ENCODE data around the gene ATP13A5.

The ATP13A5 gene, protein sequence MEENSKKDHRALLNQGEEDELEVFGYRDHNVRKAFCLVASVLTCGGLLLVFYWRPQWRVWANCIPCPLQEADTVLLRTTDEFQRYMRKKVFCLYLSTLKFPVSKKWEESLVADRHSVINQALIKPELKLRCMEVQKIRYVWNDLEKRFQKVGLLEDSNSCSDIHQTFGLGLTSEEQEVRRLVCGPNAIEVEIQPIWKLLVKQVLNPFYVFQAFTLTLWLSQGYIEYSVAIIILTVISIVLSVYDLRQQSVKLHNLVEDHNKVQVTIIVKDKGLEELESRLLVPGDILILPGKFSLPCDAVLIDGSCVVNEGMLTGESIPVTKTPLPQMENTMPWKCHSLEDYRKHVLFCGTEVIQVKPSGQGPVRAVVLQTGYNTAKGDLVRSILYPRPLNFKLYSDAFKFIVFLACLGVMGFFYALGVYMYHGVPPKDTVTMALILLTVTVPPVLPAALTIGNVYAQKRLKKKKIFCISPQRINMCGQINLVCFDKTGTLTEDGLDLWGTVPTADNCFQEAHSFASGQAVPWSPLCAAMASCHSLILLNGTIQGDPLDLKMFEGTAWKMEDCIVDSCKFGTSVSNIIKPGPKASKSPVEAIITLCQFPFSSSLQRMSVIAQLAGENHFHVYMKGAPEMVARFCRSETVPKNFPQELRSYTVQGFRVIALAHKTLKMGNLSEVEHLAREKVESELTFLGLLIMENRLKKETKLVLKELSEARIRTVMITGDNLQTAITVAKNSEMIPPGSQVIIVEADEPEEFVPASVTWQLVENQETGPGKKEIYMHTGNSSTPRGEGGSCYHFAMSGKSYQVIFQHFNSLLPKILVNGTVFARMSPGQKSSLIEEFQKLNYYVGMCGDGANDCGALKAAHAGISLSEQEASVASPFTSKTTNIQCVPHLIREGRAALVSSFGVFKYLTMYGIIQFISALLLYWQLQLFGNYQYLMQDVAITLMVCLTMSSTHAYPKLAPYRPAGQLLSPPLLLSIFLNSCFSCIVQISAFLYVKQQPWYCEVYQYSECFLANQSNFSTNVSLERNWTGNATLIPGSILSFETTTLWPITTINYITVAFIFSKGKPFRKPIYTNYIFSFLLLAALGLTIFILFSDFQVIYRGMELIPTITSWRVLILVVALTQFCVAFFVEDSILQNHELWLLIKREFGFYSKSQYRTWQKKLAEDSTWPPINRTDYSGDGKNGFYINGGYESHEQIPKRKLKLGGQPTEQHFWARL

DNA sequence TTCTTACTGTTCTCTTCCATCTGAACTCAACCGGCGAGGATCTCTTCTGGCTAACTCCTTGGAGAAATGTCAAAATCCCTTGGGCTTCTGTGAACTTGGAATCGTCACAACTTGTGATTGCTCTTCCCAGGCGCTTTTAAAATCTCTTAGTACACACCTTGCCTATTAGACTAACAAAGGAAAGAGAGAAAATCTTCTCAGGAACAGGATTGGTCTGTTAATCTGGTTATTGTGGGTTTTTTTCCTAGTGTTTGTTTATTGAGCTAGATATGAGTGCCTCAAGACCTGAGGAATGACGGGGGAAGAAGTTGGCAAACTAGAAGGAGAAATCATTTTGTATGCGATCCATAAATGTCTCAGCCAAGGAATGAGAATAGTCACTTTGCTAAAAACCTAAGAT is at the start of gene ATP13A5:
Gene ATP13A5 (minus strand): TSS at position 48 of the 400 bp plus-strand sequence. CDS start 28 bp downstream, at position 20.
- DNase-seq (ENCODE audit: low read depth, low spot score), result no peak

DNA sequence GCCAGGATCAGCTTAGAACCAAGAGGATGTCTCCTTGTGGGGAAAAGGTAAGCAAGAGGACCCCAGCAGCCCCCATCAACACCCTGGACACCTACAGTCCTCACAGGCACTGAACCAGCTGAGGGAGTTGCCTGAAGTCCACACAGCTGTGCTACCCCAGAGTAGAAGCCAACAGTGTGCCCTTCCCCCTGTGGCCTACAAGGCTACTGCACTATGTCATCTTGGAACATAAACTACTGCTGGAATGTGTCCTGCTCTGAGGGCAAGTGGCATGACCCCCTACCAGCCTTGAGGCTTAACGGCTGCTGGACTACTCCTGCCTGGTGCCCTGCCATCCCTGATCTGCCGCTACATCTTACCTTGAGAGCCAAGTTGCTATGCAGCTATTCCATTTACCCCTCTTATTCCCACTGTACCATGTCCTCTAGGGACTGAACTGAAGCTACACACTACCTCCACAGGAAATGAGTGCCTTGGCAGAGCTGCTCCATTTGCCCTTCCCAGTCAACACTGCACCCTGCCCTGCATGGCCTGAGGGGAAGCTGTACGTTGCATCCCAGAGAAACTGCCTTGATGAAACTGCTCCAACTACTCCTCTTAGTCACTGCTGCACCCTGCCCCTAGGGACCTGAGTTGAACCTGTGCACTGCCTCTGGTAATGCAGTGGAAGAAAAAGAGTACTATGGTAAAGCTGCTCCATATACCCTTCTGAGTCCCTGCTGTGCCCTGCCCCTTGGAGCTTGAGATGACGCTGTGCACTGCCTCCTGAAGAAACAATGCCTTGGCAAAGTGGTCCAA is 40.2 kb upstream of the ATP13A5 start:
- DNase-seq (ENCODE audit: low read depth, low spot score), result no peak

DNA sequence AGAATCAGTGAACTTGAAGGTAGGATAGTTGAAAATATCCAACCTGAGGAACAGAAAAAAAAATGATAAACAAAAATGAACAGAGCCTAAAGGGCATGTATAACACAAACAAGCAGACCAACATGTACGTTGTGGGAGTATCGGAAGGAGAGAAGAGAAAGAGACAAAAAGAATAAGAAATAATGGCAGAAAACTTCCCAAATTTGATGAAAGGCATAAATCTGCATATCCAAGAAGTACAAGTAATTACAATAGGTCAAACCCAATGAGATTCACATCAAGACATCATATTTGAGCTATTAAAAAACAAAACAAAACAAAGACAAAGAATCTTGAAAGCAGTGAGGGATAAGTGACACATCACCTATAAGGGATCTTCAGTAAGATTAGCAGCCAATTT is 38.1 kb upstream of the ATP13A5 start:
- DNase-seq (ENCODE audit: low read depth, low spot score), result no peak

DNA sequence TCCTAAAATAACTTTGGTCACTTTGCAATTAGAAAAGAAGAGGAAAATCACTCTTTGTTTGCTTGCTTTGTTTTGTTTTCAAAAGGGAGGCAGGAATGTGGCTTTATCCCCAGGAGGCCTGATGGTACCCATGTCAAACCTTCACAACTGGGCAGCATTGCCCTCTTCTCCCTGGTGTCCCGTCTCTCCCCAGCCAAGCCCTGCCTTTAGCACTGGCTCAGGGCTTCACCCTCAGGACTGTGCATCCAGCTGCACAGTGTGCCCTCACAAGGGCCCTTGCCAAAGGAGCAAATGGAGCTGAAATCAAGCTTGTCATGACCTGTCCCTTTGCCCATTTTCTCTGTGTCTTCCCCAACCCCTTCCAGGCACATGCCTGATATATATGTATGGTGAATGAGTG is 29.1 kb upstream of the ATP13A5 start:
- DNase-seq (ENCODE audit: low read depth, low spot score), result no peak

DNA sequence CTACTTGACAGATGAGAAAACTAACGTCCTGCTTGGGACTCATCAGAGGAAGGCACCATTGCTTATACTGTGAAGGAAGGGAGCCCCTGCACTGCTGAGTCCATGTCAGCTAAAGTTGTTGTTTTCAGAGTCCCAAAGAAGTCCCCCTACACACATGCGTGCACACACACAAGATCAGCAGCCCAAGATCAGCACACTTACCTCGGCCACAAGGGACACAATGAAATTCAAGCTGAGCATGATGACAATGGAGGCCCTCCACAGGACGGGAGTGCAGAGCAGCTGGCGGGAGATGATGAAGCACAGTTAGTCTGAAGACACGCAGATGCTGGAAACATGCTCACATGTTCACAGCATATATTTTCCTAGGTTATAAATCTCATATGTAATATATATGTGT is 28.6 kb upstream of the ATP13A5 start:
- DNase-seq (ENCODE audit: low read depth, low spot score), result no peak

DNA sequence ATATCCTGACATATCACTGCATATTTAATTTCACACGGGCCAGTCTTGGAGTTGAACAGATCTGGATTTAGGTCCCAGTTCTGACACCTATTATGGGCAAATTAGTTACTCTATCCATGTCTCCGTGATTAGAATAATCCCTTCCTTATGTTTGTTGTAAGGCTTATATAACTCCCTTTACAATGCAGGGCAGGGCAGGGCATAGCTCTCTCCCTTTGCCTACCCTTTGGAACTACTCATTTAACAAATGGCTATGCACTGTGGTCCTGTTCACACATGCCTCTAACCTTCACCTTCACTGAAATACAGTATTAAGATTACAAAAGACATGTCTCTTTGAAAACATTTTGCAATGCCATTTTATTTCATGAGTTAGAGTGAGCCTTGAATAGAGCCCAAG is 24.8 kb upstream of the ATP13A5 start:
- no peak for DNase-seq (ENCODE audit: low read depth, low spot score)

DNA sequence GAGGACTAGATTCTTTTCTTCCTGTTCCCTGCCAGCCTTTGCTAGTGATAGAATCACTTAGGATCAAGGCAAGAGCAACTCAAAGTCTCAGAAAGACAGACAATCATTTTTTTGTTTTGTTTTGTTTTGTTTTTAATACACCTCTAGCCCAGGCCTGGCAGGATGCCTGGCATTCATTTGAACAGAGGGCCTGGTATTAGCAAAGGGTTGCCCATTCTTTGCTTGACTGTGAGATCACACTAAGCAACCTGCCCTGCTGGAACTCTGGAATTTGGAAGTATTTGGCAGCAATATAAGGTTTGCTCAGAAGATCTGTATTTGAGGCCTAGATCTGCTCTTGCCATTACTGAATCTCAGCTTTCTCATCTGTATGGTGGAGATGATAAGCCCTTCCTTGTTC is 21.8 kb upstream of the ATP13A5 start:
- DNase-seq (ENCODE audit: low read depth, low spot score), result no peak

DNA sequence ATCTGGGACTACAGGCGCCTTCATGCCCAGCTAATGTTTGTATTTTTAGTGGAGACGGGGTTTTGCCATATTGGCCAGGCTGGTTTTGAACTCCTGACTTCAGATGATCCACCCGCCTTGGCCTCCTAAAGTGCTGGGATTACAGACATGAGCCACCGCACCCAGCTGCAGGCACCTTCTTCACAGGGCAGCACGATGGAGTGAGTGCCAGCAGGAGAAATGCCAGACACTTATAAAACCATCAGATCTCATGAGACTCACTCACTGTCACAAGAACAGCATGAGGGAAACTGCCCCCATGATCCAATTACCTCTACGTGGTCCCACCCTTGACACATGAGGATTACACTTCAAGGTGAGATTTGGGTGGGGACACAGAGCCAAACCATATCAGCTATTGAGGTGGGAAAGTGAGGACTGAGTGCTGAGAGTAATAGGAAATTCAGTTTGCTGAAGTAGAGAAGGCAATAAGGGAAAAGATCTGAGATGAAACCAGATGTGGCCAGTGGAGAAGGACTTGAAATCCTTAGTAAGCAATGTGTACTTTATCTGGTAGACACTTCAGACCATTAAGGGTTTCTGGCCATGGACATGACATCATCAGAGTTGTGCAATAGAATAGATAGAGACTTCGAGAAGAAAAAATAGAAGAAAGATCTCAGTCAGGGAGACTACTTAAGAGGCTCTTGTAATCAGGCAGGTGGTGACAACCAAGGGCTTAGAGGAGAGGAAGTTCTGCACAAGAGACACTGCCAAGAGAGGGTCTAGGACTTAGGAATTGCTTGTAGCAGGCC is 18.1 kb upstream of the ATP13A5 start:
- no peak for DNase-seq (ENCODE audit: low read depth, low spot score)

DNA sequence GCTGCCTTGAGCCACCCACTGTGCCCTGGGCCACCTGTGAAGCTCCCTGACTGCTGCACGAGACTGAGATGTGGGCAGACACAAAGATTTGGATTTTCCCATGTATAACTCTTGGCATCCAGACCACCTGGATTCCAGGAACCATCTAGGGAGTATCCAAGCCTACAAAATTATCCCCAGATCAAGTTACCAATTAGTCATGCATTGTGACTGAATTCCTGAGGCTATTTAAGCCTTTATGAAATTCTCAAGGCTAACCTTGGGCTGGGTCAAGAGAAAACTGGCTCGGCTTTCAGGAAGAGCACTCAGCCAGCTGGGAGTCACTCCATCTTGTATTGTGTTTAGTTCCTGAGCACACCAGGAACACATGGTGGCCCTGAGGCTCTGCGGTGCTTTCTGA is 13.3 kb upstream of the ATP13A5 start:
- peak; percentile 56 for DNase-seq (ENCODE audit: low read depth, low spot score)

DNA sequence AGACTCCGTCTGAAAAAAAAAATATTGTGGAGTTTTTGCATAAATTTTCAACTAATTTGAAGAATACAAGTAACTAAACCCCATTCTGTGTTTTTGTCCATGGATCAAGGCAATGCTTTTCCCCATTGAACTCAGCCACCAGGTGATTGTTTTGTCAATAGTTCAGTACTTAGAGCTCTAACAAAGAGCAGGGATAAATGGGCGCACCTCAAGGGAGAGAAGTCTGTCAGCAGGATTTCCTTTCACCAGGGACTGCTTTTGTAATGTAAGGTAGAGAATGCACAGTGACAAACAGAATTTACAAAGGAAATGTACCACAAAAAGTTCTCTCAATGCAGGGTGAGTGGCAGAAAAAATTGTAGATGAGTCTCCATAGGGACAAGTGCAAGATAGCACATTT is 10.8 kb upstream of the ATP13A5 start:
- DNase-seq (ENCODE audit: low read depth, low spot score), result peak; percentile 42

DNA sequence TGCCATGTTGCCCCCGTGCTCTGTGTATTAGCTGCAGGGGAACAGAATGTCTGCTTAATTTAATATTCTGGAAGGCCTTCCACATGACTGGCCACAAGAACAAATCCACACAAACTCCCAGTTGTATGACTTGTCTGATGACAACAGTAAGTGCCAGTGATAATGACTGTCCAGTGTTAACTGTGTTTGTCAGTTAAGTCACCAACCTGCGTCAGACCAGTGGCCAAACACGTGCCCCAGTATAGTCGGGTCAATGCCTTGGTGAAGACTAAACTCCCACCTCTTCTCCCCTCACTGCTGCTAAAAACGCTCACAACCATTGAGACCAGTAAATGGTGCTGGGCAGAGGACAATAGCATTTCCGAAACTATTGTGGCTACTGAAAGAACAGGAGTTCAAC is 9.8 kb upstream of the ATP13A5 start:
- no peak for DNase-seq (ENCODE audit: low read depth, low spot score)

DNA sequence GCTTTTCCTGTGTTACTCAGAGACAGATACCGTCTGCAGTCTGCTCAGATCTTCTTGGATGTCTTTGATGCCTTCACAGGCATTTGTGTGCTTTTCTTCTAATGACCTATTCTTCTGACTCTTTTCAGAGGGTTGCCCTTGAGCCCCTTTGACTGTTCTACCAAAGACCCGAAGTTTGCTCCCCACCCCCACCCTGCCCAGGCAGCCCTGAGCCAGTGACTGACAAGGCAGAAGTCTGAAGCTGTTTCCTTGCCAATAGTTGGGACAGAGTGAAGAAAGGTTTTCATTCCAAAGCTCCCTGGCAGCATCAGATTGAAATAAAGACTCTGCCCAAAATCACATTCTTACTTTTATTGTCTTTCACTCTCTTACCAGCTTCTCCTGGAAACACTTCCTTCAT is 9.0 kb upstream of the ATP13A5 start:
- DNase-seq (ENCODE audit: low read depth, low spot score), result no peak

DNA sequence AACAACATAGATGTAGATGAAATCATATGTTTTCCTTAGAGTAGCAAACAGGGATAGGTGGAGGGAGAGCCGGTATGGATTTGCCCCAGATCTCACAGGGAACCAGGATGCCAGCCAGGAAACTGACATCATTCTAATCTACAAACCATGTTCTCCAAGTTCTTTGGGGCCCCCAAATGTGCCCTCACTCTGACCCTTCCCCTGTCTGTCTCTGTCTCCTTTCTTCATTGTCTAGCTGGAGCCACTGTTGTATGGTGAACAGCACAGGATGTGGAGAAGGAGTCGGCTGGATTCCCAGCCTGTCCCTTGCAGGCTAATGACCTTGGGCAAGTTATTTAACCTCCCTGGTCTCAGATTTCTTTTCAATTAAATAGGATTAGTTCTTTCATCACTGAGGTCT is 962 bp downstream of the ATP13A5 start:
- no peak for DNase-seq (ENCODE audit: low read depth, low spot score)

DNA sequence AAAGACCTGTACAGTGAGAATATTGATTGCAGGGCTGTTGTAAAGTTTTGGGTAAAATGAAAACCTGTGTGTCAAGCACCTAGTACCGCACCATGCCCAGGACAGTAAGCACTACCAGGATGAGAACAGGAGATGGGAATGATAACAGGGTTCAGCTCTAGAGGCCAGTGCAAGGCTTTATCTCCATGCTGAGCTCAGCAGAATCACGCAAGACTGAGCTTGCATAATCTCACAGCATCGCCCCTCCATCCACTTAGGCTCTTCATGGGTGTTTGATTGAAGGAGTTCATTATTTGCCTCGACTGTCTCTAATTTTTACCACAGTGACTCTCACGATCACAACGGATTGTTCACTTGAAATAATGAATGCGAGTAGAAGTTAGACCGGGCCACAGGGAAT is 2.9 kb downstream of the ATP13A5 start:
- DNase-seq (ENCODE audit: low read depth, low spot score), result no peak

DNA sequence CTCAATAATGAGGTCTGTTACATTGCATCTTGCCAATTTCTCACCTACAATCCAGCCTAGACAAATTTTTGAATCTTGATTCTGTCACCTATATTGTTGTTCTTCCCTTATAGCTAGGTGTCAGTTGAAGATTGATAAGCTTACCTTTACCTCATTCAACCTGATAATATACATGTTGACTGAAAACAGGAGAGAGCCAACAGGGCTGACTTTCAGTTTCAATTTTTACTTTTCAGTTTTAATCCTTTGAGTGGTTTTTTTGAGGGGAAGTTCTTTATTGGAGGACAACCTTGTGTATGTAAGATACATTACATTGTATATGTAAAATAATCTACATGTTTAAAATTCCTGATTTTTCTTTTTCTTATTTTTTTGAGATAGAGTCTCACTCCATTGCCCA is 5.8 kb downstream of the ATP13A5 start:
- DNase-seq (ENCODE audit: low read depth, low spot score), result no peak

DNA sequence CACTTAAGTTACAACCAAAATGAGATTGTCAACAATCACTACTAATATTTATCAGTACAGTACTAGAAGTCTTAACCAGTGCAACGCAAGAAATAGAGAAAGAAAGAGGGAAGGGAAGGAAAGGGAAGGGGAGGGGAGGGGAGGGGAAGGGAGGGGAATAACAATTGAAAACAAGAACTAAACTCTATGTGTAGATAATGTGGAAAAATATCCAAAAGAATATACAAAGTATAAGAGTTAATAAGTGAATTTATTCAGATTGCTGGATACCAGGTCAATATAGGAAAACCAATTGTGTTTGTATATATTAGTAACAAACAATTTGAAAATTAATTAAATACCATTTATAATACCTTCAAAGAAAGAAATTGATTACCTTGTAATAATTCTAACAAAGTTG is 10.7 kb downstream of the ATP13A5 start:
- DNase-seq (ENCODE audit: low read depth, low spot score), result no peak

DNA sequence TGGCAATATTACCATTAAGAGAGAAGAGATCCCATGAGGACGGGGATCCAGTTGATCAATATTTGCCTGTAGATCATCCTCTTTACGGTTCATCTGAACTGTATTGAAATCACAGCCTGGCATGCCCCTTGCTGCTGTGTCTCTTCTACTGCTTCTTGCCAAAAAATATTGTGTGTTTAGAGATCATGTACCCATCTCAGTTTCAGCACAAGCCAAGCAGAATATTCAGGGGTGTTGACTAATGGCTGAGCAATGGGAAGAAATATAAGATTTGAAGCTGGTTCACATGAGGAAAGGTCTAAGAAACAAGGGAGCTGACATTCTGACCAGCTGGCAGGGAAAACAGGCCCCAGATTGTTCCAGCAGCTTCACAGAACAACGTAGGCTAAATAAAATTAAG is 21.3 kb downstream of the ATP13A5 start:
- no peak for DNase-seq (ENCODE audit: low read depth, low spot score)

DNA sequence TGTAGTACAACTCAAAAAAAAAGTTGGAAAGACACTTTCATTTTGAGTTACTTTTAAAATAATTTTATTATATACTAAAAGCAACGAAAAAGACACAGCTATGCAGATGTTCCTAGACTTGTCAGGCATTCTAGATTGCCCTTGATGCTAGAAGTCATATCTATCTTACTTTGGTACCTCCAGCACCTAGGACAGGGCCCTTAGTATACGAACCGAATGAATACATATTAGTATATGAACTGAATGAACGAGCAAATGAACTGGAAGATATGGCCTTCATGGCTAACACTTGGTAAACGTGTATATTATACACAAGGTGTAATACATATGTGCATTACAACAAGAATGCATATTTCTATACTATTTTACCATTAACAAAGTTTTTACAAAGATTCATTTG is 24.1 kb downstream of the ATP13A5 start:
- DNase-seq (ENCODE audit: low read depth, low spot score), result no peak

DNA sequence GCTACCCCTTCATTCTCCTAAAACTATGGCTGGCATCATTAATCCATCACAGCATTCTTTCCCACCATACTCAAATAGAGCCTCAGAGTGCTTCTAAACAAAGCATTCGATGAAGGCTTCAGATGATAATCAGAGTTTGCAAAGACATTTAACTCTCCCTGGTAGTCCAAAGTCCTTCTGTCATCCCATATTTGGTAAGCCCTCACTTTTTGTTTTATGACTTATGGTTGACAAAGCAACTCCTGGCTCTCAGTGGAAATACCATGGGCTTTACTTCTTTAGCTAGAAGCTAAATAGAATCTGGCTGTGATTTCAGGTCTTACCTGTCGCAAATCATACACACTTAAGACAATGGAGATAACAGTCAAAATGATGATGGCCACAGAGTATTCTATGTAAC is 27.8 kb downstream of the ATP13A5 start:
- no peak for DNase-seq (ENCODE audit: low read depth, low spot score)

DNA sequence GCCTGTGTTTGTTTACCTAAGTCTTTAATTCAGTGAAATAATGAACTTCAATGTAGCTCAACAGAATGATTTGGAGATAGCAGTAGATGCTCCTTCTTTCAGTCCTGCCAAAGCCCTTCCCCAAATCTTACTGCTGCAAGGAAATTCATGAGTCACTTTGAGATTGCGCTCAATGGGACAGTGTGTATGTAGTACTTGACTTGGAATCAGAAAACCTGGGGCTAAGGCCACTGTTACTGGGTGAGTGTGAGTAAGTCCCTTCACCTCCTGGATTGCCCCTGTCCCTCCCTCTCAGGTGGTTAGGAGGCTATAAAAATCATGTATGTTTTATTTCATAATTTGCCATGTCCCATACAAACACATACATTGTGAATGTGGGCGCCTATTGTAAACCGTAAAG is 29.9 kb downstream of the ATP13A5 start:
- DNase-seq (ENCODE audit: low read depth, low spot score), result no peak
